ENCODE measurements around the gene SEL1L3. TPM values are rescaled to one million over a fixed set of nuclear protein-coding genes. Genes with fewer than 3 reads are reported as not detected.

Gene SEL1L3
- total RNA-seq, 2 experiments from 2014 or later = 62.3 to 65.5 TPM

DNA sequence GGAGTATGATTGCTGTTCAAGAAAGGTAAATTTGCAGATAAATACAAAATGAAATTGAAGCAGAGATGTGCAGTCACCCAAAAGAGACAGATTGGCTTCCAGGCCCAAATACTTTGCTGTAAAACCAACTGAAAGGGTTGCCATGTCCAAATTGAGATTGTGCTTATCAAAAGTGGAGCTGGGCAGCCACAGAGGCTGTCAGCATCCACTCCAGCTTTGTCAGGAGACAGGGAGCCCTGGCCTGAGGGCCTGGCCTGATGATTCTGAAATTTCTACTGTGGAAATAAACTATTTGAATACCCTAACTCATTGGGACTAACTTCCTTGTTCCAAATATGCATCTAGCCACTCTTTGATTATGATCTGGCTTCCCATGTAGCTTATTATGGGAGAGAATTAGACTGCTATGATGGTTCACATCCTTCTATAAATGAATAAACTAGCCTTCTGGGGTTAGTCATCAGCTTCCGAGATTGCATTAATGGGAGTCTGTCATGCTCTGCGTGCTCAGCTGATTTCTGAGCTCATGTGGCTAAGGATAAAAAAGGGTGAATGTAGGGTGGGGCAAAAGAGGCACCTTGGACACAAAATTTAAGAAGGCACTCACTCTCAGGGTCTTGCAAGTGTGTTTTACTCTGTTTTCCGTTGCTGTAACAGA lies 158.9 kb downstream of the SEL1L3 start:
- ChIA-PET CTCF (no interaction called here), POLR2A (no interaction called here)
- H3K4me1 Mint-ChIP-seq (ENCODE audit: low read depth) = no peaks in the 10 kb centered on the region
- ATAC-seq = no peak
- DNase-seq = no peak
- no peaks in the 10 kb centered on the region for H3K36me3 Mint-ChIP-seq (ENCODE audit: low read depth)
- H3K9me3 Mint-ChIP-seq (ENCODE audit: insufficient read depth) = no peaks in the 10 kb centered on the region
- H3K4me3 Mint-ChIP-seq = no peak overlapping the region
- H3K27ac Mint-ChIP-seq = no peak overlapping the region
- no peaks in the 10 kb centered on the region for H3K27me3 Mint-ChIP-seq (ENCODE audit: low read depth)

DNA sequence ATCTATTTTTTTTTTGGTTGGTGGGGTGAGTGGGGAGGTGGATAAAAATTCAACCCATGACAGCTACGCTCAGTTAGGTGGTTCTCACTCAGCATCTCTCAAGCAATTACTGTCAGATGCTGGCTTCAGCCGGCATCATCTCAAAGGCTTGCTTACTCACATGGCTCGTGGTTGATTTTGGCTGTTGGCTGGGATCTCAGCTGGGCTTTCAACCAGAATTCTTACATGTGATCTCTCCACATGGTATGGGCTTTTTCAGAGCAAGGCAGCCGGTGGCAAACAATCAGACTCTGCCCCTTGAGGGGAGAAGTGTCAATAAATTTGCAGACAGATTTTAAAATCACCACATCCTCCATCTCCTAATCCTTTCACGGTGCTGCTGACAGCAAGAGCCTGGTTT lies 159.9 kb downstream of the SEL1L3 start:
- CTCF ChIA-PET = no interaction called here
- Mint-ChIP-seq H3K4me3 (no peak overlapping the region), H3K36me3 (ENCODE audit: low read depth) (no peaks in the 10 kb centered on the region)

DNA sequence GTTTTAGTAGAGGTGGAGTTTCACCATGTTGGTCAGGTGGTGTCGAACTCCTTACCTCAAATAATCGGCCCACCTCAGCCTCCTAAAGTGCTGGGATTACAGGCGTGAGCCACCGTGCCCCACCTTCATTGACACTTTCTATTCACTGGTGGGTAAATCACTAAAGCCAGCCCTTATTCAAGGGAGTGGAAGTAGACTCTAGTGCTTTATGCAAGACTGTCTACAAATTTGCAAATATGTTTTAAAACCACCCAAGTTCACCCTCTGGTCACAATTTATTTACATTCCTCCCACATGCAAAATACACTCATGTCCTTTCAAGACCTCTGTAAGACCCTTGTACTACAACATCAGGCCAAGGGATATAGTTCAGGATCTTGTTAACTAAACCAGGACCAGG lies 162.1 kb downstream of the SEL1L3 start:
- Mint-ChIP-seq H3K4me1 (ENCODE audit: low read depth) (no peaks in the 10 kb centered on the region), H3K4me3 (no peak overlapping the region), H3K27ac (no peak overlapping the region), H3K9me3 (ENCODE audit: insufficient read depth) (no peaks in the 10 kb centered on the region), H3K27me3 (ENCODE audit: low read depth) (no peaks in the 10 kb centered on the region), H3K36me3 (ENCODE audit: low read depth) (no peaks in the 10 kb centered on the region)
- no peak for DNase-seq
- ChIA-PET CTCF (no interaction called here), POLR2A (no interaction called here)
- ATAC-seq = no peak

More for the DNA sequence above, 159.9 kb downstream of the SEL1L3 start:
- DNase-seq (no peak), ATAC-seq (no peak)
- POLR2A ChIA-PET = no interaction called here
- no peaks in the 10 kb centered on the region for H3K4me1 Mint-ChIP-seq (ENCODE audit: low read depth)
- no peak overlapping the region for H3K27ac Mint-ChIP-seq
- H3K27me3 Mint-ChIP-seq (ENCODE audit: low read depth) = no peaks in the 10 kb centered on the region
- H3K9me3 Mint-ChIP-seq (ENCODE audit: insufficient read depth) = no peaks in the 10 kb centered on the region

DNA sequence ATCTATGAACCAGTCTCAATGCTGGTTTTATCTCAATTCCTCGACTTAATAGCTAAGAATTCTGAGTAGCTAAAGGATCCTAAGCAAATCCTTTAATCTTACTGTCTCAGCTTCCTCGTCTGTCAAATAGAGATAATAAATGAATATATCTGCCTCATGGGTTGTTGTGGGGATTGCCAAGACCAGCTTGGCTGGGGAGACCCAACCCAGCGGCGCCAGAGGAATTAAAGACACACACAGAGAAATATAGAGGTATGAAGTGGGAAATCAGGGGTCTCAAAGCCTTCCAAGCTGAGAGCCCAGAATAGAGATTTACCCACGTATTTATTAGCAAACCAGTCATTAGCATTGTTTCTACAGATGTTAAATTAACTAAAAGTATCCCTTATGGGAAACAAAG lies 165.3 kb downstream of the SEL1L3 start:
- POLR2A ChIA-PET = no interaction called here
- no peaks in the 10 kb centered on the region for H3K27me3 Mint-ChIP-seq (ENCODE audit: low read depth)
- H3K27ac Mint-ChIP-seq = no peak overlapping the region
- CTCF ChIA-PET = interaction anchor here (1.0 kb wide), 1 partner anchor 258 kb away, joined by 3 read pairs; no protein-coding TSS in a partner anchor
- DNase-seq = no peak
- no peak overlapping the region for H3K4me3 Mint-ChIP-seq
- no peaks in the 10 kb centered on the region for H3K9me3 Mint-ChIP-seq (ENCODE audit: insufficient read depth)
- H3K4me1 Mint-ChIP-seq (ENCODE audit: low read depth) = peaks cover 4% of the 10 kb centered on the region
- H3K36me3 Mint-ChIP-seq (ENCODE audit: low read depth) = no peaks in the 10 kb centered on the region
- no peak for ATAC-seq

Other genes starting within 250 kb of the SEL1L3 start
- gene SLC34A2, start 207.1 kb downstream of the SEL1L3 start, total RNA-seq = not detected
- 10 to 100 TPM; 11.1 to 13.9 TPM for gene SMIM20, start 51.2 kb upstream of the SEL1L3 start, total RNA-seq